ENCODE results near the gene TMEM164. TPM values are rescaled to one million over a fixed set of nuclear protein-coding genes. Genes with fewer than 3 reads are reported as not detected.

The TMEM164 gene
- total RNA-seq, 1 donor from 2014 or later = 76.3 TPM

DNA sequence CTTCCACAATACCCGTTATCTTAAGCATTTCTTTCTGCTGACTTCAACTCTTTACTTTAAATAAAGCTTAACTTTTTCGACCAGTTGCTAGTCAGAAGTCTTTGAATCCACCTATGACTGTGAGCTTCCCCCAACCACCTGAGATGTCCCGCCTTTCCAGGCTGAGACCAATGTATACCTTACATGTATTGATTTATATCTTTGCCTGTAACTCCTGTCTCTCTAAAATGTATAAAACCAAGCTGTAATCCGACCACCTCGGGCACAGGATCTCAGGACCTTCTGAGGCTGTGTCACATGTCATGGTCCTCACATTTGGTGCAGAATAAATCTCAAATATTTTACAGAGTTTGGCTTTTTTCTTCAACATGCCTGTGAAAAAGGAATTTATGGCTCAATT lies 2.9 kb upstream of the TMEM164 start:
- TF ChIP-seq, protein P1, sequence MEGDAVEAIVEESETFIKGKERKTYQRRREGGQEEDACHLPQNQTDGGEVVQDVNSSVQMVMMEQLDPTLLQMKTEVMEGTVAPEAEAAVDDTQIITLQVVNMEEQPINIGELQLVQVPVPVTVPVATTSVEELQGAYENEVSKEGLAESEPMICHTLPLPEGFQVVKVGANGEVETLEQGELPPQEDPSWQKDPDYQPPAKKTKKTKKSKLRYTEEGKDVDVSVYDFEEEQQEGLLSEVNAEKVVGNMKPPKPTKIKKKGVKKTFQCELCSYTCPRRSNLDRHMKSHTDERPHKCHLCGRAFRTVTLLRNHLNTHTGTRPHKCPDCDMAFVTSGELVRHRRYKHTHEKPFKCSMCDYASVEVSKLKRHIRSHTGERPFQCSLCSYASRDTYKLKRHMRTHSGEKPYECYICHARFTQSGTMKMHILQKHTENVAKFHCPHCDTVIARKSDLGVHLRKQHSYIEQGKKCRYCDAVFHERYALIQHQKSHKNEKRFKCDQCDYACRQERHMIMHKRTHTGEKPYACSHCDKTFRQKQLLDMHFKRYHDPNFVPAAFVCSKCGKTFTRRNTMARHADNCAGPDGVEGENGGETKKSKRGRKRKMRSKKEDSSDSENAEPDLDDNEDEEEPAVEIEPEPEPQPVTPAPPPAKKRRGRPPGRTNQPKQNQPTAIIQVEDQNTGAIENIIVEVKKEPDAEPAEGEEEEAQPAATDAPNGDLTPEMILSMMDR (conservative IDR thresholded peaks at IDR 0.05) = no peak

DNA sequence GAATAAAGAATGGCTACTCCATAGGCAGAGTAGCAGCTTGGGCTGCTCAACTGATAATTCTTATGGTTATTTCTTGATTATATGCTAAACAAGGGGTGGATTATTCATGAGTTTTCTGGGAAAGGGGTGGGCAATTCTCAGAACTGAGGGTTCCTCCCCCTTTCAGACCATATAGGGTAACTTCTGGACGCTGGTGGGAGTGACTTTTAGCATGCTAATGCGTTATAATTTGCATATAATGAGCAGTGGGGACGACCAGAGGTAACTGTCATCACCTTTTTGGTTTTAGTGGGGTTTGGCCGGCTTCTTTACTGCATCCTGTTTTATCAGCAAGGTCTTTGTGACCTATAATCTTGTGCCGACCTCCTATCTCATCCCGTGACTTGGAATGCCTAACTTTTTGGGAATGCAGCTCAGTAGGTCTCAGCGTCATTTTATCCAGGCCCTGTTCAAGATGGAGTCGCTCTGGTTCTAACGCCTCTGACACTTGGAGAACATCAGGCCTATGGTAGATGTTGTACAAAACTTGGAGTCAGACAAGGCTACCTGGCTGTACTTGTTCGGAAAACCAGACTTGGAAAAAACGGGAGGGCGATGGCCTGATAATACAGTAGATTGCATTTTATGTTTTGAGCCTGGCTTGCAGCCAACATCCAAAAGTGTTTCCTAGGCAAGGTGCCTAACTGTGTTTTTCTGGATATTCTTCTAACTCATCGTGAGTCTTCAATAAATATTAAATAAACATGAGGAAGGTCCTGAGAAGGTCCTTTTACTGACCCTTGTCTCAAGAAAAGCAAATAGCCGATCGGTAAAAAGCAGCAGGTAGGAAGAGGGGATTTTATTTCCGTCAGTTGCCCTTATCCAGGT lies 1.8 kb upstream of the TMEM164 start:
- H3K27me3 Mint-ChIP-seq = no peaks in the 10 kb centered on the region
- peaks cover 28% of the 10 kb centered on the region for H3K4me1 Mint-ChIP-seq (ENCODE audit: unreplicated experiment)
- no peak for DNase-seq (ENCODE audit: extremely low spot score, unreplicated experiment)
- H3K4me3 Mint-ChIP-seq = peak overlapping the region; percentile 93
- TF ChIP-seq, protein P1 (conservative IDR thresholded peaks at IDR 0.05) = no peak
- H3K27ac Mint-ChIP-seq = peak overlapping the region; percentile 86
- no peaks in the 10 kb centered on the region for H3K9me3 Mint-ChIP-seq
- peaks cover 10% of the 10 kb centered on the region for H3K36me3 Mint-ChIP-seq

More for the DNA sequence above, 2.9 kb upstream of the TMEM164 start:
- H3K4me3 Mint-ChIP-seq = no peak overlapping the region
- no peaks in the 10 kb centered on the region for H3K27me3 Mint-ChIP-seq
- no peak overlapping the region for H3K27ac Mint-ChIP-seq
- no peak for DNase-seq (ENCODE audit: extremely low spot score, unreplicated experiment)
- no peaks in the 10 kb centered on the region for H3K9me3 Mint-ChIP-seq
- H3K4me1 Mint-ChIP-seq (ENCODE audit: unreplicated experiment) = peaks cover 21% of the 10 kb centered on the region
- H3K36me3 Mint-ChIP-seq = peaks cover 5% of the 10 kb centered on the region

DNA sequence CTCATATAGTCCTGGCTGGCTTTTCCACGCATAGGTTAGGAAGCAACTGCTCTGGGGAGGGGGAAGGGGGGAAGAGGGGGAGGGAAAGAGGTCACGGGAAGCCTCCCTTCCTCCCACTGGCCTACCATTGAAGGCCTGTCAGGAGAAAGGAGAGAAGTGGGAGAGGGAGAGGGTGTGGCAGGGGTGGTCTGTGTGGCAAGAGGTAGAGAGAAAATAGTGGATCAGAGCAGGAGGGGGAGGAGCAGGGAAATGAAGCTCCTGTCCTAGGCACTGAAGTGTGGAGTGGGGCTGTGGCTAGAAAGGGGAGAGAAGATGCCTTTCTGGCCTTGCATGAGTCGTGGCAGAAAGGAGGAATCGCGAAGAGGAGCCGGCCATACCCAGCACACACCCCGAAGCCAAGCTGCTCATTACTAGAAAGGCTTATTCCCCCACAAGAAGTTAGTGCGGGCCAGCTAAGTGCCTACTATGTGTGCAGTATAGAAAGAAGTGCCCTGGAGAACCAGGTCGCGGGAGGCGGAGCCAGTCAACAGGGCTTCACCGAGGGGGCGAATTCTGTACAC lies 1.1 kb upstream of the TMEM164 start:
- DNase-seq (ENCODE audit: extremely low spot score, unreplicated experiment) = no peak
- peak overlapping the region; percentile 93 for H3K4me3 Mint-ChIP-seq
- H3K36me3 Mint-ChIP-seq = peaks cover 13% of the 10 kb centered on the region
- H3K27ac Mint-ChIP-seq = peak overlapping the region; percentile 86
- peaks cover 35% of the 10 kb centered on the region for H3K4me1 Mint-ChIP-seq (ENCODE audit: unreplicated experiment)
- TF ChIP-seq, protein P1 (conservative IDR thresholded peaks at IDR 0.05) = no peak
- no peaks in the 10 kb centered on the region for H3K27me3 Mint-ChIP-seq
- no peaks in the 10 kb centered on the region for H3K9me3 Mint-ChIP-seq

DNA sequence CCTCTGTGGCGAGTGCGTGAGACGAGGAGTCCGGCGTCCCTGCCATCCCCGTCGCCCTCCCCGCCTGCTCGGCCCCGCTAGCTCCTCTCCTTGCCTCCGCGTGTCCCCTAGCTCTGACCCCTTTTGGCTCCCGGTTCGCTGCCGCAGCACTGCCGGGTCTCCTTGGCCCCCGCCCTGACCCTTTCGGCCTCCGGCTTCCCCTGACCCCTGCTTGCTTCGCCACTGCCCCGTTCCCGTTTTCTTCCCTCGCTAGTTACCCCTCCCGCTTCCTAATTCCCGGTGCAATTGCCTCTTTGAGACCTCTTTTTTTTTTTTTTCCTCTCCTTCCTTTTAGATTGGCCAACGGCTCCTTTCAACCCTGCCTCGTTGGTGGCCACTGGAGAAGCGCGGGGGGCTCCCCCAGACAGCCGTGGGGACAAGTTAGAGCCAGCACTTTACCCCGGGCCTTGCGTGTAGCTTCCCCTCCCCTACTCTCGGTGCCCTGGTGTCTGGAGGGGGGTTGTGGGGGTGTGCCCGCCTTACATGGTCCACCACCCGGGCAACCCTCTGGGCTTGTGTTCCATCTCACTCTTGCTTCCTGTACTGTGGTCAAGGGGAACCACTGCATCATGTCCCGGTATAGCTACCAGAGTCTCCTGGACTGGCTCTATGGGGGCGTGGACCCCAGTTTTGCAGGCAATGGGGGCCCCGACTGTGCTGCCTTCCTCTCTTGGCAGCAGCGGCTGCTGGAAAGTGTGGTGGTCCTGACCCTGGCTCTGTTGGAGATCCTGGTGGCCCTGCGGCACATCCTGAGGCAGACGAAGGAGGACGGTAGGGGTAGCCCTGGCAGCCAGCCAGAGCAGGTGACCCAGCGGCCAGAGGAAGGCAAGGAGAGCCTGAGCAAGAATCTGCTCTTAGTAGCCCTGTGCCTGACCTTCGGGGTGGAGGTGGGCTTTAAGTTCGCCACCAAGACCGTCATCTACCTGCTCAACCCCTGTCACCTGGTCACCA lies 548 bp downstream of the TMEM164 start:
- Mint-ChIP-seq H3K4me3 (peak overlapping the region; percentile 97), H3K9me3 (no peaks in the 10 kb centered on the region), H3K4me1 (ENCODE audit: unreplicated experiment) (peaks cover 34% of the 10 kb centered on the region), H3K36me3 (peaks cover 14% of the 10 kb centered on the region), H3K27me3 (no peaks in the 10 kb centered on the region), H3K27ac (peak overlapping the region; percentile 84)
- TF ChIP-seq, protein P1 (conservative IDR thresholded peaks at IDR 0.05) = no peak
- DNase-seq (ENCODE audit: extremely low spot score, unreplicated experiment) = no peak

DNA sequence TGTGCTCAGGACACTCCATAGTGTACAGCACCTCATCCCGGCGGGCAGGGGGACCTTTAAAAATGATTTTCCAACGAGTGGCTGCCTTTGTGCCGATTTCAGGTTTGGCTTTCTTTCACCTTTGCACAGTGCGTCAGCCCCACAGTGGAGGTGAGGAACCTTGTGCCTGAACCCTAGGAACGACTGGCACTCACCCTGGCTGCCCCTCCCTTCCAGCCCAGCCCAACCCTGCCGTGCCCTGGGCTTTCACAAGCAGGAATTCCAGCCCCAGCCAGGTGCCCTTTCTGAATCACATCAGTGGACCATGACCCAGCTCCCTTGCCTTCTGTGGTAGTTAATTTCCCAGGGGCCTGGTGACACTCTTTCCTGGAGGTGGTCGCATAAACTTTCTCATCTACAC lies 1.3 kb downstream of the TMEM164 start:
- no peak for DNase-seq (ENCODE audit: extremely low spot score, unreplicated experiment)
- TF ChIP-seq, protein P1 (conservative IDR thresholded peaks at IDR 0.05) = no peak
- peaks cover 14% of the 10 kb centered on the region for H3K36me3 Mint-ChIP-seq
- H3K9me3 Mint-ChIP-seq = no peaks in the 10 kb centered on the region
- H3K27me3 Mint-ChIP-seq = no peaks in the 10 kb centered on the region
- peak overlapping the region; percentile 97 for H3K4me3 Mint-ChIP-seq
- H3K27ac Mint-ChIP-seq = peak overlapping the region; percentile 38
- H3K4me1 Mint-ChIP-seq (ENCODE audit: unreplicated experiment) = peaks cover 34% of the 10 kb centered on the region

Data from type B pancreatic cell (in vitro differentiated cells).